GM23338 (cell line): Measurements from ENCODE around the gene BRCA1. TPM values are rescaled to one million over a fixed set of nuclear protein-coding genes. Genes with fewer than 3 reads are reported as not detected.

Source experiments
- ATAC-seq: fragments of 200-7000 bp; cut with Tn5 transposase; 3 replicates; pipeline ENCODE4 v1.9.1; 2020
- DNase-seq: peaks from one replicate; pipeline ENCODE4 v3.0.0-alpha.2; 2015; ENCODE audit warnings: low spot score
- H2AFZ ChIP-seq: fragments of 200-600 bp; sonication (generic); 2 replicates; pipeline ENCODE4 v1.8.0; 2016; ENCODE audit warnings: antibody characterized with exemption, mild to moderate bottlenecking, moderate library complexity
- H3F3A ChIP-seq: fragments of 200-600 bp; sonication (generic); replicated peaks from 2 replicates; pipeline ENCODE4 v1.8.0; 2017; ENCODE audit warnings: antibody characterized with exemption, mixed run types, low read depth
- H3K27ac ChIP-seq: fragments of 200-600 bp; sonication (generic); 2 replicates; pipeline ENCODE4 v1.6.1; 2016; ENCODE audit warnings: low read depth
- H3K27me3 ChIP-seq: fragments of 200-600 bp; sonication (generic); 2 replicates; pipeline ENCODE4 v1.8.0; 2016; ENCODE audit warnings: mild to moderate bottlenecking, mixed run types, moderate library complexity; ENCODE audit not compliant: insufficient read depth
- H3K36me3 ChIP-seq: fragments of 200-600 bp; sonication (generic); 2 replicates; pipeline ENCODE4 v1.8.0; 2016; ENCODE audit warnings: mild to moderate bottlenecking; ENCODE audit not compliant: insufficient read depth
- H3K4me1 ChIP-seq: fragments of 200-600 bp; sonication (generic); 2 replicates; pipeline ENCODE4 v1.8.0; 2016; ENCODE audit warnings: mild to moderate bottlenecking, moderate library complexity; ENCODE audit not compliant: insufficient read depth
- H3K4me2 ChIP-seq: fragments of 200-600 bp; sonication (generic); 2 replicates; pipeline ENCODE4 v1.7.1; 2017; ENCODE audit warnings: mixed run types
- H3K4me3 ChIP-seq: fragments of 200-600 bp; sonication (generic); 2 replicates; pipeline ENCODE4 v1.6.1; 2016; ENCODE audit warnings: mixed run types
- H3K79me2 ChIP-seq: fragments of 200-600 bp; sonication (generic); replicated peaks from 2 replicates; pipeline ENCODE4 v1.8.0; 2017; ENCODE audit warnings: mild to moderate bottlenecking; ENCODE audit not compliant: insufficient read depth
- H3K9me2 ChIP-seq: fragments of 200-600 bp; sonication (generic); 2 replicates; pipeline ENCODE4 v1.8.0; 2017; ENCODE audit not compliant: insufficient read depth
- H4K20me1 ChIP-seq: fragments of 200-600 bp; sonication (generic); replicated peaks from 2 replicates; pipeline ENCODE4 v1.8.0; 2017; ENCODE audit warnings: mild to moderate bottlenecking; ENCODE audit not compliant: insufficient read depth
- H3K27ac Mint-ChIP-seq: 2 replicates; pipeline ENCODE4 v1.8.0; 2020; ENCODE audit warnings: inconsistent platforms, mild to moderate bottlenecking, moderate library complexity, mixed read lengths
- H3K27me3 Mint-ChIP-seq: 3 replicates; pipeline ENCODE4 v1.8.0; 2022; ENCODE audit warnings: low read depth, mild to moderate bottlenecking, moderate library complexity, mixed read lengths, inconsistent platforms; ENCODE audit not compliant: insufficient read depth, poor library complexity
- H3K36me3 Mint-ChIP-seq: 3 replicates; pipeline ENCODE4 v1.8.0; 2021; ENCODE audit warnings: low read depth, mild to moderate bottlenecking, inconsistent platforms, moderate library complexity, mixed read lengths
- H3K4me1 Mint-ChIP-seq: 3 replicates; pipeline ENCODE4 v1.8.0; 2020; ENCODE audit warnings: mild to moderate bottlenecking, inconsistent platforms, mixed read lengths
- H3K4me3 Mint-ChIP-seq: 3 replicates; pipeline ENCODE4 v1.8.0; 2021; ENCODE audit warnings: moderate library complexity, mild to moderate bottlenecking, inconsistent platforms, mixed read lengths
- H3K9me3 Mint-ChIP-seq: 3 replicates; pipeline ENCODE4 v1.8.0; 2020; ENCODE audit warnings: moderate library complexity, mild to moderate bottlenecking, inconsistent platforms, mixed read lengths
- CREB1 ChIP-seq: fragments of 250-450 bp; sonication (Bioruptor Pico); IDR thresholded peaks from 2 replicates; pipeline ENCODE4 v1.5.0; 2020; ENCODE audit warnings: low read depth, mild to moderate bottlenecking, moderate library complexity
- ETS1 ChIP-seq: IDR thresholded peaks from 2 replicates; pipeline ENCODE4 v1.6.1; 2016; ENCODE audit warnings: antibody characterized with exemption
- EZH2 ChIP-seq: fragments of 200-600 bp; sonication (generic); IDR thresholded peaks from one replicate; pipeline ENCODE4 v1.8.0; 2017; ENCODE audit warnings: antibody characterized with exemption, mild to moderate bottlenecking, low read depth; ENCODE audit not compliant: unreplicated experiment
- EZH2phosphoT487 ChIP-seq: fragments of 200-600 bp; sonication (generic); IDR thresholded peaks from one replicate; pipeline ENCODE4 v1.8.1; 2018; ENCODE audit warnings: antibody characterized with exemption; ENCODE audit not compliant: unreplicated experiment
- JUNB ChIP-seq: IDR thresholded peaks from one replicate; pipeline ENCODE4 v1.6.1; 2016; ENCODE audit warnings: antibody characterized with exemption; ENCODE audit not compliant: unreplicated experiment
- NANOG ChIP-seq: IDR thresholded peaks from 2 replicates; pipeline ENCODE4 v1.6.1; 2016; ENCODE audit warnings: antibody characterized with exemption, borderline replicate concordance
- POLR2AphosphoS5 ChIP-seq: IDR thresholded peaks from 2 replicates; pipeline ENCODE4 v1.6.1; 2016; ENCODE audit warnings: antibody characterized with exemption, low read depth
- STAT1 ChIP-seq: IDR thresholded peaks from one replicate; pipeline ENCODE4 v1.6.1; 2016; ENCODE audit warnings: antibody characterized with exemption; ENCODE audit not compliant: unreplicated experiment
- ZNF114 ChIP-seq: fragments of 250-450 bp; sonication (Bioruptor Pico); IDR thresholded peaks from 2 replicates; pipeline ENCODE4 v1.5.0; 2020; ENCODE audit warnings: mild to moderate bottlenecking, moderate library complexity
- ZNF331 ChIP-seq: fragments of 250-450 bp; sonication (Bioruptor Pico); IDR thresholded peaks from 2 replicates; pipeline ENCODE4 v1.5.0; 2020; ENCODE audit warnings: low read depth, mild to moderate bottlenecking, moderate library complexity
- ZNF462 ChIP-seq: fragments of 250-450 bp; sonication (Bioruptor Pico); IDR thresholded peaks from 2 replicates; pipeline ENCODE4 v1.5.0; 2020; ENCODE audit warnings: mild to moderate bottlenecking, moderate library complexity
- polyA plus RNA-seq: library from polyadenylated mRNA; unstranded; fragments of >200 nt; fragmentation: Nextera tagmentation; extraction: Ambion mirVana; gene quantifications from 2 replicates; pipeline ENCODE4 v1.2.1, GENCODE V29; 2016
- total RNA-seq: library from RNA; depleted of rRNA; stranded (reverse); fragments of >200 nt; shearing (Covaris generic); gene quantifications from 2 replicates; pipeline ENCODE4 v1.2.3, GENCODE V29; 2014
- TF ChIP-seq, protein P1 (sequence below): IDR thresholded peaks from one replicate; pipeline ENCODE4 v1.6.1; 2018; ENCODE audit warnings: antibody characterized with exemption; ENCODE audit not compliant: unreplicated experiment
- TF ChIP-seq, protein P2 (sequence below), 2 experiments: fragments of 200-600 bp in 1 of 2; sonication (generic) in 1 of 2; conservative IDR thresholded peaks; 2 replicates each; pipeline versions ENCODE4 v1.5.1 to v1.6.1; 2016 to 2017; ENCODE audit warnings: antibody characterized with exemption in 2 of 2, low read depth in 2 of 2, mild to moderate bottlenecking in 2 of 2, moderate library complexity in 1 of 2

Gene BRCA1
- total and polyA plus RNA-seq, 2 experiments from 2014 or later, result 43.2 to 45.9 TPM

- H3K27ac Mint-ChIP-seq, result peak overlapping the region; percentile 67; the same call in 1 of the 2 replicates
- Histone ChIP-seq H3K4me1 (peaks cover 12% of the 10 kb centered on the region), H3K27me3 (no peaks in the 10 kb centered on the region), H3K9me2 (no peaks in the 10 kb centered on the region), H3F3A (no peaks in the 10 kb centered on the region), H3K4me2 (no peak overlapping the region), H4K20me1 (no peaks in the 10 kb centered on the region), H3K27ac (no peak overlapping the region), H2AFZ (no peak overlapping the region), H3K79me2 (no peaks in the 10 kb centered on the region), H3K4me3 (no peak overlapping the region), H3K36me3 (peaks cover 6% of the 10 kb centered on the region; the same call in 1 of the 2 replicates)
- peaks cover 5% of the 10 kb centered on the region for H3K27me3 Mint-ChIP-seq
- ATAC-seq (no peak), DNase-seq (no peak)
- TF ChIP-seq EZH2 (no peak), JUNB (no peak), STAT1 (no peak), ETS1 (no peak), ZNF114 (CRISPR knock-in tag) (no peak), ZNF462 (CRISPR knock-in tag) (no peak), ZNF331 (CRISPR knock-in tag) (no peak), NANOG (no peak), POLR2AphosphoS5 (no peak), EZH2phosphoT487 (no peak), CREB1 (CRISPR knock-in tag) (no peak)
- TF ChIP-seq, protein P1, sequence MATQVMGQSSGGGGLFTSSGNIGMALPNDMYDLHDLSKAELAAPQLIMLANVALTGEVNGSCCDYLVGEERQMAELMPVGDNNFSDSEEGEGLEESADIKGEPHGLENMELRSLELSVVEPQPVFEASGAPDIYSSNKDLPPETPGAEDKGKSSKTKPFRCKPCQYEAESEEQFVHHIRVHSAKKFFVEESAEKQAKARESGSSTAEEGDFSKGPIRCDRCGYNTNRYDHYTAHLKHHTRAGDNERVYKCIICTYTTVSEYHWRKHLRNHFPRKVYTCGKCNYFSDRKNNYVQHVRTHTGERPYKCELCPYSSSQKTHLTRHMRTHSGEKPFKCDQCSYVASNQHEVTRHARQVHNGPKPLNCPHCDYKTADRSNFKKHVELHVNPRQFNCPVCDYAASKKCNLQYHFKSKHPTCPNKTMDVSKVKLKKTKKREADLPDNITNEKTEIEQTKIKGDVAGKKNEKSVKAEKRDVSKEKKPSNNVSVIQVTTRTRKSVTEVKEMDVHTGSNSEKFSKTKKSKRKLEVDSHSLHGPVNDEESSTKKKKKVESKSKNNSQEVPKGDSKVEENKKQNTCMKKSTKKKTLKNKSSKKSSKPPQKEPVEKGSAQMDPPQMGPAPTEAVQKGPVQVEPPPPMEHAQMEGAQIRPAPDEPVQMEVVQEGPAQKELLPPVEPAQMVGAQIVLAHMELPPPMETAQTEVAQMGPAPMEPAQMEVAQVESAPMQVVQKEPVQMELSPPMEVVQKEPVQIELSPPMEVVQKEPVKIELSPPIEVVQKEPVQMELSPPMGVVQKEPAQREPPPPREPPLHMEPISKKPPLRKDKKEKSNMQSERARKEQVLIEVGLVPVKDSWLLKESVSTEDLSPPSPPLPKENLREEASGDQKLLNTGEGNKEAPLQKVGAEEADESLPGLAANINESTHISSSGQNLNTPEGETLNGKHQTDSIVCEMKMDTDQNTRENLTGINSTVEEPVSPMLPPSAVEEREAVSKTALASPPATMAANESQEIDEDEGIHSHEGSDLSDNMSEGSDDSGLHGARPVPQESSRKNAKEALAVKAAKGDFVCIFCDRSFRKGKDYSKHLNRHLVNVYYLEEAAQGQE, result no peak
- TF ChIP-seq, protein P2, sequence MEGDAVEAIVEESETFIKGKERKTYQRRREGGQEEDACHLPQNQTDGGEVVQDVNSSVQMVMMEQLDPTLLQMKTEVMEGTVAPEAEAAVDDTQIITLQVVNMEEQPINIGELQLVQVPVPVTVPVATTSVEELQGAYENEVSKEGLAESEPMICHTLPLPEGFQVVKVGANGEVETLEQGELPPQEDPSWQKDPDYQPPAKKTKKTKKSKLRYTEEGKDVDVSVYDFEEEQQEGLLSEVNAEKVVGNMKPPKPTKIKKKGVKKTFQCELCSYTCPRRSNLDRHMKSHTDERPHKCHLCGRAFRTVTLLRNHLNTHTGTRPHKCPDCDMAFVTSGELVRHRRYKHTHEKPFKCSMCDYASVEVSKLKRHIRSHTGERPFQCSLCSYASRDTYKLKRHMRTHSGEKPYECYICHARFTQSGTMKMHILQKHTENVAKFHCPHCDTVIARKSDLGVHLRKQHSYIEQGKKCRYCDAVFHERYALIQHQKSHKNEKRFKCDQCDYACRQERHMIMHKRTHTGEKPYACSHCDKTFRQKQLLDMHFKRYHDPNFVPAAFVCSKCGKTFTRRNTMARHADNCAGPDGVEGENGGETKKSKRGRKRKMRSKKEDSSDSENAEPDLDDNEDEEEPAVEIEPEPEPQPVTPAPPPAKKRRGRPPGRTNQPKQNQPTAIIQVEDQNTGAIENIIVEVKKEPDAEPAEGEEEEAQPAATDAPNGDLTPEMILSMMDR (conservative IDR thresholded peaks at IDR 0.05; ENCODE audit: low read depth in 2 of 2), result no peak
- H3K4me3 Mint-ChIP-seq, result no peak overlapping the region
- H3K4me1 Mint-ChIP-seq, result peaks cover 35% of the 10 kb centered on the region
- H3K36me3 Mint-ChIP-seq, result peaks cover 26% of the 10 kb centered on the region
- H3K9me3 Mint-ChIP-seq, result no peaks in the 10 kb centered on the region
These were observed 113.3 kb downstream of the BRCA1 start for GRCh38 chr17:43011728-43012472.
